MCF 10A (cell line): ENCODE results near the gene AGTRAP. TPM values are rescaled to one million over a fixed set of nuclear protein-coding genes. Genes with fewer than 3 reads are reported as not detected.

ENCODE experiments used
- BruUV-seq: library from RNA; stranded (reverse); fragments of 400-500 nt; replicated peaks from 2 replicates; lab custom pipeline; 2021; lab: Mats Ljungman, UMichigan
- CTCF ChIA-PET: fragments of 300-600 bp; sonication (Branson Sonifier 250); formaldehyde crosslinking; extraction: SDS; loops from one replicate; lab custom pipeline; 2021; ENCODE audit warnings: antibody characterized with exemption, inconsistent platforms; lab: Yijun Ruan, JAX
- POLR2A ChIA-PET: fragments of 300-600, 350-650 bp; sonication (Branson Sonifier 250); formaldehyde crosslinking; extraction: SDS; loops from one replicate; lab custom pipeline; 2020; ENCODE audit warnings: antibody characterized with exemption, inconsistent platforms; lab: Yijun Ruan, JAX
- DNase-seq: peaks from one replicate; pipeline ENCODE4 v3.0.0-alpha.2; 2018; ENCODE audit not compliant: unreplicated experiment
- H3K27ac Mint-ChIP-seq: one replicate; pipeline ENCODE4 v1.8.0; 2022; ENCODE audit warnings: mild to moderate bottlenecking, low read depth, mixed read lengths; ENCODE audit not compliant: unreplicated experiment
- H3K27me3 Mint-ChIP-seq: one replicate; pipeline ENCODE4 v1.8.0; 2022; ENCODE audit warnings: mixed read lengths; ENCODE audit not compliant: insufficient read depth, unreplicated experiment
- H3K36me3 Mint-ChIP-seq: one replicate; pipeline ENCODE4 v1.8.0; 2022; ENCODE audit warnings: mild to moderate bottlenecking, moderate library complexity, mixed read lengths; ENCODE audit not compliant: insufficient read depth, unreplicated experiment
- H3K4me1 Mint-ChIP-seq: one replicate; pipeline ENCODE4 v1.8.0; 2022; ENCODE audit warnings: mixed read lengths; ENCODE audit not compliant: insufficient read depth, unreplicated experiment
- H3K4me3 Mint-ChIP-seq: one replicate; pipeline ENCODE4 v1.8.0; 2022; ENCODE audit warnings: mild to moderate bottlenecking, moderate library complexity, mixed read lengths; ENCODE audit not compliant: unreplicated experiment
- H3K9me3 Mint-ChIP-seq: one replicate; pipeline ENCODE4 v1.8.0; 2022; ENCODE audit warnings: mixed read lengths; ENCODE audit not compliant: unreplicated experiment
- CTCF ChIP-seq: fragments of 200-600 bp; IDR thresholded peaks from one replicate; pipeline ENCODE4 v1.8.0; 2022; ENCODE audit warnings: antibody characterized with exemption, mild to moderate bottlenecking; ENCODE audit not compliant: unreplicated experiment
- intact Hi-C: fragments of 100-400 bp; cut with micrococcal nuclease; formaldehyde crosslinking; loops from 2 replicates; pipeline ENCODE4 v1.14.1; 2022
- total RNA-seq: library from RNA; stranded (reverse); gene quantifications from 2 replicates; pipeline ENCODE4 v1.2.3, GENCODE V29; 2022

AGTRAP gene
- total RNA-seq, 1 experiment from 2014 or later, result 73.1 TPM

GRCh38 chr1:11783556-11783955 lies 47.6 kb downstream of the AGTRAP start:
- Mint-ChIP-seq H3K4me1 (no peaks in the 10 kb centered on the region), H3K27me3 (no peaks in the 10 kb centered on the region), H3K4me3 (no peak overlapping the region), H3K36me3 (no peaks in the 10 kb centered on the region), H3K27ac (no peak overlapping the region), H3K9me3 (no peaks in the 10 kb centered on the region)
- TF ChIP-seq CTCF, result no peak
- DNase-seq, result no peak
- BruUV-seq, result no TSS peak
- intact Hi-C loops, result no loop called here
- POLR2A ChIA-PET, result interaction anchor here (0.7 kb wide), 1 partner anchor 23 kb away, joined by 3 read pairs; the partner anchor contains the start of gene CLCN6
- CTCF ChIA-PET, result no interaction called here

DNA sequence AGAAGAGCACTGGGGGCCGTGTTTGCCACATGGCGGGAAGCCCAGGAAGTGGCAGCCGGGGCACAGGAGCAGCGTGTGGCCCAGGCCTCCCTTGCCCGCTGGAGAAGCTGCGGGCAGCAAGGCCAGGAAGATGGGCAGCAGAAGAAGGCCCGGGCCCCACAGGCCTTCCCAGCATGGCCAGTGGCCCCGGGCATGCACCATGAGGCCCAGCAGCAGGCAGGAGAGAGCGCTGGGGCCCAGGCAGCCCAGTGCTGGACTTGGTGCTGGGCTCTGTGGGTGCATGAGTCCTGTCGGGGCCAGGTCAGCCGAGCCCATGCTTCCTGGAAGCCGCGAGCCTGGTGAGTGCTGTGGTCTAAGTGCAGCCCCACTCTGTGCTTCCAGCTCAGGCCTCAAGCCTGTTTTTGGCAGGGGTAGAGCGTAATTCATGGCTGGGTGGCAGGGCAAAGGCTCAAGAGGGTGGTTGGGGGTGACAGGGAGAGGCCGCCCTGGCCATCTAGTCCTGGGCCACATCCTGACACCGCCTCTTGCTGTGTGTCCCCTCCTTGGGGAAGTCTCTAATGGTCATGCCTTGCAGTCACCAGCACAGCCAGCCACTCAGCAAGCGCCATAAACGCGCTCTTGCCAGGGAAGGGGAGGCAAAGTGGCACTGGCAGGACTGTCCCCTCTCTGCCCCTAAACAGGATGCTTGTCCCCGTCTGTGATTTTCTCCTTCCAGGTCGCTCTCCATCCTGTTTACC lies 48.5 kb downstream of the AGTRAP start:
- no peaks in the 10 kb centered on the region for H3K36me3 Mint-ChIP-seq
- no peaks in the 10 kb centered on the region for H3K4me1 Mint-ChIP-seq
- no peak for TF ChIP-seq CTCF
- no peaks in the 10 kb centered on the region for H3K27me3 Mint-ChIP-seq
- intact Hi-C loops, result no loop called here
- ChIA-PET CTCF (interaction anchor here (0.6 to 2.1 kb wide), 8 partner anchors 9 to 763 kb away, joined by 3 to 8 read pairs (median 4); partner anchors contain the start of gene CLCN6), POLR2A (interaction anchor here (1.0 to 8.7 kb wide), 2 partner anchors 19 to 47 kb away, joined by 3 to 87 read pairs; no protein-coding TSS in a partner anchor)
- H3K9me3 Mint-ChIP-seq, result no peaks in the 10 kb centered on the region
- no peak for DNase-seq
- no peak overlapping the region for H3K4me3 Mint-ChIP-seq
- no peak overlapping the region for H3K27ac Mint-ChIP-seq
- BruUV-seq, result no TSS peak

DNA sequence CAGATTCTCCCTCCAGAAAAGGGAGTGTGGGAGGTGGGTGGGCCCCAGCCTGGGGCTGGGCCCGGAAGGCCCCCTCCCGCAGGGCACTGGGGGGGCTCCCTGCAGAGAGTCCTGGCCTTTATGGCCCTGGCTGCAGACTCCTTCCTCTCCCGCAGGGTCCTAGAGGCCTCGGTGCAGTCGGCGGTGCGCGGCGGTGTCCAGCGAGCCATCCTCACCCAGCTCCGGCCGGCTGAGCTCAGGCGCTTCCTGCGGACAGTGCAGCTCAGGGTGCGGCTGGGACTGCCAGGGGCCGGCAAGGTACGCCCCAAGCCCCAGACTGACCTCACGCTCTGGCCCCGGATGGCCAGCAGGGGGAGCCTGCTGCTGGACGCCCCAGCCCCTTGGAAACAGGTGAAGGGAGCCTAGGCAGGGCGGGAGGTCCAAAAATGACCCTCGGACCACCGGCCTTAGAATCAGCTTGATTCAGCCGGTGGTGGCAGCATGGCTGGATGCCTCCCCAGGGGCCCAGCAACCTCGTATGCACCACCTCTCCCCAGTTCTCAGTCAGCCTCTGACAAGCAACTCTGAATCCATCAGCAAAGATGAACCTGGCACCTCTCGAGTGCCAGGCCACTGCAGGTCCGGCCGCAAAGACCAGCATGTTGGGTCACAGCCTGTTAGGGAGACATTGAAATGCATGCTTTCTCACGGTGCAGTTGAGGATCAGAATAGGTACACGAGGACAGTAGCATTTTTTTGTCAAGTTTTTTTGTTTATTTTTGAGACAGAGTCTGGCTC lies 49.2 kb downstream of the AGTRAP start:
- Mint-ChIP-seq H3K27ac (no peak overlapping the region), H3K27me3 (no peaks in the 10 kb centered on the region), H3K9me3 (no peaks in the 10 kb centered on the region), H3K4me3 (no peak overlapping the region), H3K36me3 (no peaks in the 10 kb centered on the region), H3K4me1 (peaks cover under 1% of the 10 kb centered on the region)
- peak; percentile 87 for TF ChIP-seq CTCF
- peak; percentile 69 for DNase-seq
- ChIA-PET POLR2A (interaction anchor here (0.6 to 8.7 kb wide), 4 partner anchors 13 to 48 kb away, joined by 3 to 87 read pairs (median 5); partner anchors contain the start of genes CLCN6 and MTHFR), CTCF (interaction anchor here (0.6 to 2.1 kb wide), 14 partner anchors 10 to 920 kb away, joined by 3 to 9 read pairs (median 4); partner anchors contain the start of gene CLCN6)
- BruUV-seq, result no TSS peak
- intact Hi-C loops, result no loop called here

DNA sequence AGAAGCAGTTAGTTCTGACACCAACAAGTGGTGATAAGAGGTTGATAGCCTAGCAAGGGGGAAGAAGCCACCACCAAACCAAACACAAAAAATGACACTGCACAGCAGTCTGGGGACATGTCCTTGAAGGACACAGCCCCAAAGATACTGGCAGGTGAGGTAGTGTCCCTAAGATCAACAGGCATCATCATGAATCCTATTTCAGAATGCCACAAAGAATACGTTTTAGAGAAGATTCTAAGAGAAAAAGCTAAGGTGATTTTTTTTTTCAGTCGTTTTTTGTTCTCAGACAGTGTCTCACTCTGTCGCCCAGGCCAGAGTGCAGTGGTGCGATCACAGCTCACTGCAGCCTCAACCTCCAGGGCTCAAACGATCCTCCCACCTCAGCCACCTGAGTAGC lies 50.2 kb downstream of the AGTRAP start:
- no TSS peak for BruUV-seq
- H3K36me3 Mint-ChIP-seq, result no peaks in the 10 kb centered on the region
- no peaks in the 10 kb centered on the region for H3K27me3 Mint-ChIP-seq
- intact Hi-C loops, result no loop called here
- no peak for TF ChIP-seq CTCF
- H3K27ac Mint-ChIP-seq, result no peak overlapping the region
- H3K4me3 Mint-ChIP-seq, result no peak overlapping the region
- no peaks in the 10 kb centered on the region for H3K9me3 Mint-ChIP-seq
- peaks cover 10% of the 10 kb centered on the region for H3K4me1 Mint-ChIP-seq
- CTCF ChIA-PET, result interaction anchor here (0.6 to 2.1 kb wide), 9 partner anchors 11 to 919 kb away, joined by 3 to 9 read pairs (median 3); partner anchors contain the start of gene CLCN6
- POLR2A ChIA-PET, result interaction anchor here (1.0 to 8.7 kb wide), 4 partner anchors 17 to 33 kb away, joined by 3 to 87 read pairs (median 32); partner anchors contain the start of genes CLCN6 and MTHFR
- DNase-seq, result no peak
